Stomach (tissue), 4 donors: ENCODE results near the gene TAP2.

Experiments
- CTCF ChIP-seq, 7 experiments: fragments of 450-650 bp in 4 of 7; fragments of 200-600 bp in 3 of 7; sonication (generic) in 3 of 7; IDR thresholded peaks; one replicate each; pipeline ENCODE4 v1.5.1; 2016 to 2019; ENCODE audit warnings: antibody characterized with exemption in 7 of 7, control low read depth in 2 of 7, mild to moderate bottlenecking in 1 of 7
- EP300 ChIP-seq: sonication (generic); formaldehyde crosslinking; IDR thresholded peaks from one replicate; pipeline ENCODE4 v1.6.1; 2017; ENCODE audit warnings: antibody characterized with exemption
- POLR2A ChIP-seq, 4 donors: fragments of 450-650 bp; IDR thresholded peaks; one replicate each; pipeline ENCODE4 v1.6.1; 2016; ENCODE audit warnings: antibody characterized with exemption in 4 of 4, control low read depth in 2 of 4, mild to moderate bottlenecking in 1 of 4, moderate library complexity in 1 of 4

- no peak for TF ChIP-seq EP300
- TF ChIP-seq CTCF (IDR thresholded peaks at IDR 0.05): no peak
- TF ChIP-seq POLR2A (IDR thresholded peaks at IDR 0.05): no peak
Measured at GRCh38 chr6:32816746-32817204, 21.8 kb downstream of the TAP2 start, which contains the start of gene HLA-DOB.
